SIG-M5 (cell line): Measurements from ENCODE around the gene C17orf75.
"Not testable (repeated sequence)": the region's sequence is repeated elsewhere in the genome, so short reads cannot be mapped to it uniquely, and the experiment has no call there.

Source experiments
- DNase-seq: peaks from one replicate; lab custom pipeline; 2025; lab: John Stamatoyannopoulos, UW

Gene C17orf75

GRCh38 chr17:32345951-32346600 lies 4.1 kb upstream of the C17orf75 start:
- no peak for DNase-seq

- DNase-seq: no peak
These were observed 791 bp upstream of the C17orf75 start for GRCh38 chr17:32342603-32343325.

- DNase-seq: no peak
These were observed 674 bp downstream of the C17orf75 start for GRCh38 chr17:32341141-32341856.

DNA sequence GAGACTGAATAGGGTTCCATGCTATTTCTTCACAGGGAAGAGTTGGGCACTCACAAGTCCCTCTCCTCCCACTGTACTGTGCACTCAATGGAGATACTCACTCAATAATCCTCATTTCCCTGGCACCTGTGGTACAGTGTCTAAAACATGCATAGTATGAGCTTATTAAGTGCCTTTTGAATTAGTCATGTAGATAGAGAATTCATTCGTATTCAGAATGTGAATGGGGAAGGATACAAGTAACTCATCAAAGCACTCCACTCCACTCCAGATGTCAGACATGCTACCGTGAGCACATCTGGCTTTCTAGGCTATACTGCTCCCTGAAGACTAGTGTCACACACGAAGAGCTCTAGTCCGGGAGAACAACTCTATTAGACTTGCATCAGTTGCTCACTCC lies 6.3 kb downstream of the C17orf75 start:
- no peak for DNase-seq

GRCh38 chr17:32335046-32335445 lies 6.9 kb downstream of the C17orf75 start:
- no peak for DNase-seq

GRCh38 chr17:32333187-32333586 lies 8.8 kb downstream of the C17orf75 start:
- DNase-seq: no peak

DNA sequence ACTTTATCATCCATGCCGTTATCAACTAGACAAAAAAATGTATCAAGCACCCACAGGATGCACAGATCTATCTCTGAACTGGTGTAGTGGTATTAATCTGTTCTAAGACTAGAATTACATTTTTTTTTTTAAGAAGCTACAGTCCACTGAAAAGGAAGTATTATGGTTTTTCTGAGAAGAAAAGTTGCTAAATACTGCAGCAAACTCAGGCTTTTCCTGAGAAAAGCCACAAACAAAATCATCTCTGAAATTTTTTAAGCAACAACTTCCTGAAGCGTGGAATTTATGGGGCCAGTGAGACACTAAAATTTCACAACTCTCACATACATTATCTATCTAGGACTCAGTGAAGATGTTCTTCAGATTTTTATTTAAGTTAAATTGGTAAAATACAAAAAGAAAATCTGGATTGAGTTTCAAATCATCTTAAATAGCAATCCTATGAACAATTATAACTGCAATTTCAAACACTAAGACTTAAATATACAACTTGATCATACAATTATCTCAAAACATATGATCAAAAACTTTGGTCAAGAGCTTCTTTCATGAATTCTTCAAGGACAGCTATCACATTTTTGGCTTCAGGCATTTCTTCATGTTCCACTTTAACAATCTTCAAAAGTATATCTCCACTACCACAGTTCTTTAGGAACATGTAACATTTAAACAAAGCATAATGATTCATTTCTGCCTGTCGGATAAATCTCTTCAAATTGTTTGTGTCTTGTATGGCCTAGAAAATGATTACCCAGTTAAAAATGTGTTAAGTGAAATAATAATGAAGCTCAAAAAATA lies 10.5 kb downstream of the C17orf75 start:
- DNase-seq: no peak

- DNase-seq: no peak
These were observed 11.8 kb downstream of the C17orf75 start for GRCh38 chr17:32330147-32330546.

DNA sequence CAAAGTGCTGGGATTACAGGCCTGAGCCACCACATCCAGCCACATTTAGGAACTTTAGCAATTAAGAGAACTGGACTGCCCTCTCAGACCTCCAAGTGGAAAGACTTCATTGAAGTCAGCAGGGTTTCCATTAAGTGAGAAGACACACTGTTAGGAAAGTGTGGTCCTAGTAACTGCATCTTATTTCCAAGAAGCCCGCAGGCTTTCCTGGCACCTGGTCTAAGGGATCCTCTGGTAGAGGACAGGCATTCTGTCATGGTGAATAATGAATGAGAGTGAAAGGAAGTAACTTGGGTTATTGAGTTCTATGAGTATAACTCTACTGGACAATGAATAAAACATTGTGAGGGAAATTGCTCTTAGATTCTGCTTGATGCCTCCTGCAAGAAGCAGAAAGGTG lies 14.1 kb downstream of the C17orf75 start:
- DNase-seq: no peak

- DNase-seq: no peak
These were observed 18.0 kb downstream of the C17orf75 start for GRCh38 chr17:32323811-32324491.

DNA sequence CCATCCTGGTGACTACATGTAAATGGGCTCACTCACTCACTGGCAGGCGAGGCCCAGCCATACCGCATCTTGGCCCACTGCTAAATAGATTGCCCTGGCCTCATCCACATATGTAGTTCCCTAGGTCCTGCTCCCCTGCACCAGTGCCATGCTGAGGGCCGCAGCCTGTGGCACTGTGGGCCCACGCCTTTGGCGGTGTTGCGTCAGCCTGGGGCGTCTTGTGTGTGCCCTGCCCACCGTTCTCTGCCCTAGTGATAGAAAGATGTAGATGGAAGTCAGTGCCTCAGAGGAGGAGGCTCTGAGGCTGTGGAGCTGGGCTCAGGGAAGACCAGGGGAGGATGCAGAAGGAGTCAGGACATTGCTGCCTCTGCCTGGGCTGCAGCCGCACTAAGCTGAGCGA lies 18.9 kb downstream of the C17orf75 start:
- DNase-seq: no peak

DNA sequence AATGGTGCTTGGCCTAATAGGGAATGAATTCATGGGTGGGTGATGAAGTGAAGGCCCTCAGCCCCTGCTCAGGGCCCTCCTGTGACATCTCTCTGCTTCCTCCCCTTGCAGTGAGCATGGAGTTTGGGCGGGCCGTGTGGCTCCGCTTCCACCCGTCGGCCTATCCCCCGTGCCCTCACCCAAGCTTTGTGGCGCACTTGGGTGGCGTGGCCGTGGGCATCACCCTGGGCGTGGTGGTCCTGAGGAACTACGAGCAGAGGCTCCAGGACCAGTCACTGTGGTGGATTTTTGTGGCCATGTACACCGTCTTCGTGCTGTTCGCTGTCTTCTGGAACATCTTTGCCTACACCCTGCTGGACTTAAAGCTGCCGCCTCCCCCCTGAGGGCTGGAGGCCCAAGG lies 21.1 kb downstream of the C17orf75 start:
- DNase-seq: no peak

- DNase-seq: not testable (repeated sequence)
These were observed 21.9 kb downstream of the C17orf75 start for GRCh38 chr17:32320080-32320479.

GRCh38 chr17:32319548-32319905 lies 22.4 kb downstream of the C17orf75 start:
- DNase-seq: no peak

DNA sequence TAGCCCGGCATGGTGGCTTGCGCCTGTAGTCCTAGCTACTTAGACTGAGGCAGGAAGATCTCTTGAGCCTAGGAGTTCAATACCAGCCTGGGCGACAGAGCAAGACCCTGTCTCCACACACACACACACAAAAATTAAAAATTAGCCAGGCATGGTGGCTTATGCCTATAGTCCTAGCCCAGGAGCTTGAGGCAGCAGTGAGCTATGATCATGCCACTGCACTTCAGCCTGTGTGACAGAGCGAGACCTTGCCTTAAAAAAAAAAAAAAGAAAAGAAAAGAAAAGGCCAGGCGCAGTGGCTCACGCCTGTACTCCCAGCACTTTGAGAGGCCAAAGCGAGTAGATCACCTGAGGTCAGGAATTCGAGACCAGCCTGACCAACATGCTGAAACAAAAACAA lies 23.9 kb downstream of the C17orf75 start:
- no peak for DNase-seq

- DNase-seq: no peak
These were observed 24.6 kb downstream of the C17orf75 start for GRCh38 chr17:32317353-32317752.

DNA sequence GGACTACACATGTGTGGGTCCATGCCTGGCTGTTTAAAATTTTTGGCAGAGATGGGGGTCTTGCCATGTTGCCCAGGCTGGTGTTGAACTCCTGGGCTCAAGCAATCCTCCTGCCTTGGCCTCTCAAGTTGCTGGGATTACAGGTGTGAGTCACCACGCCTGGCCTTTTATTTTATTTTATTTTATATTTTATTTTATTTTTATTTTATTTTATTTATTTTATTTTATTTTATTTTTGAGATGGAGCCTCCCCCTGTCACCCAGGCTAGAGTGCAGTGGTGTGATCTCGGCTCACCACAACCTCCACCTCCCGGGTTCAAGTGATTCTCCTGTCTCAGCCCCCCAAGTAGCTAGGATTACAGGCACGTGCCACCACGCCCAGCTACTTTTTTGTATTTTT lies 25.3 kb downstream of the C17orf75 start:
- not testable (repeated sequence) for DNase-seq

DNA sequence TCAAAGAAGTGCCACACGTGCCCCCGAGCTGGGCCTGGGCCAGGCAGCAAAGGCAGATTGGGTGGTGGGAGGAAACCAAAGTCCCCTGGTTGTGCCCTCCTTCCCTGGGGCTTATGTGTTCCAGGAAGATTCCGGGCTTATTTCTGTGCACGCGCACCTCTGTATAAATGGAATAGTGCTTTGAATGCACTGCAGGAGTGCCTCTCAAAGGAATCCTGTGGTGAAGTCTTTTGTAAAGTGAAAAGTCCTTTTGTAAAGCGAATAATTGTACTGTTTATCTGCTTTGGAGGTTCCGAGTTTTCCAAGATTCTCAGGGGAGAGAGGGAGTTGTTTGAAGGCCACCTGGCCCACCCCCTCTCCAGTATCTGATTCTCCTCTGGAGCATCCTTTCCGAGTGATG lies 26.8 kb downstream of the C17orf75 start:
- no peak for DNase-seq

- DNase-seq: no peak
These were observed 27.3 kb downstream of the C17orf75 start for GRCh38 chr17:32314636-32315035.

DNA sequence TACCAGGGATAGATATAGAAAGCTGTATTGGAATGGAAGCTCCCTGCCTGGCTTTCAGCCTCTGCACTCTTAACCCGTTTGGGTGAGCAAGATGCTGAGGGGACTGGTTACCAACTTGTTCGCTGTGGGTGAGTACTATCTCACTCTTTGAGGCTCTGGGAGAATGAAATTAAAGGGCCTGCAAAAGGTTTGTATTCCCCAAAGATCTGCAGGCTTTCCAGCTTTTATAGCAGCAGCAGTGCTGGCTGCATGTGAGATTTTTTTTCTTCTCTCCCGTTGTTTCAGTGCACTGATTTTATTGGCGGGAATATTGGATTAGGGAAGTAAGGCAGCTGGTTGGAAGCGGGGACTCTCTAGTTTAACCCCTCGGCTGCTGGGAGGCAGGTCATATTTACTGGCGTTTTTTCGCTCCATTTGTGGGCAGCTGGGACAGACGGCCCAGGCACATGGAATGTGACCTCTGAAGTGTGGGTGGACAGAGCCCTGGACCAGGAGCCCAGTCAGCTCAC lies 30.9 kb downstream of the C17orf75 start:
- DNase-seq: no peak

- no peak for DNase-seq
These were observed 34.3 kb downstream of the C17orf75 start for GRCh38 chr17:32307658-32308057.

GRCh38 chr17:32305049-32305448 lies 36.9 kb downstream of the C17orf75 start:
- DNase-seq: no peak
